Measurements from ENCODE around the gene TEKTIP1. TPM values are rescaled to one million over a fixed set of nuclear protein-coding genes. Genes with fewer than 3 reads are reported as not detected.
A peak's percentile ranks its signal among the peaks of the same experiment; 100 is the strongest.
"Not testable (repeated sequence)": the region's sequence is repeated elsewhere in the genome, so short reads cannot be mapped to it uniquely, and the experiment has no call there.

Gene TEKTIP1
- total RNA-seq, 6 experiments from 2014 or later, result 1.1 to 1.6 (median 1.3) TPM; not detected in 3

- H3K4me1 ChIP-seq, result peaks cover 0 to 29% (median 8%) of the 10 kb centered on the region in 4 donors
Measured at GRCh38 chr19:3556978-3557460, 18.0 kb downstream of the TEKTIP1 start.

GRCh38 chr19:3557461-3558248 lies 18.7 kb downstream of the TEKTIP1 start, which contains the start of gene MFSD12:
Gene MFSD12, minus strand, starts transcription at chr19:3557586. Its CDS starts 183 bp downstream, at chr19:3557403.
- Histone ChIP-seq H3K36me3 (no peaks in the 10 kb centered on the region), H3K27me3 (no peaks in the 10 kb centered on the region), H3K9me3 (no peaks in the 10 kb centered on the region), H3K27ac (peak within 1 kb of the TSS; percentile 10 to 78 (median 71)), H3K4me3 (peak within 1 kb of the TSS; percentile 79 to 96 (median 89)), H3K4me1 (peaks cover 0 to 28% (median 8%) of the 10 kb centered on the region in 4 donors)
- peak; percentile 98 for TF ChIP-seq POLR2A (IDR thresholded peaks at IDR 0.05)
- TF ChIP-seq CTCF (IDR thresholded peaks at IDR 0.05), result peak in 1 of 4 donors; percentile 1
- 0% methylated on average over 4 of the region's 81 CpGs for WGBS (ENCODE audit: insufficient coverage, low coverage, low lambda C conversion rate, missing lambda C conversion rate)
- intact Hi-C loops (cut with DNase I), result no loop called here
- DNase-seq, result peak; percentile 95 to 96 (median 95)
- peak; percentile 87 to 97 (median 94) for ATAC-seq

More at GRCh38 chr19:3556978-3557460, 18.0 kb downstream of the TEKTIP1 start:
- Histone ChIP-seq H3K36me3 (no peaks in the 10 kb centered on the region), H3K9me3 (no peaks in the 10 kb centered on the region), H3K4me3 (peak overlapping the region; percentile 79 to 96 (median 89)), H3K27me3 (no peaks in the 10 kb centered on the region), H3K27ac (peak overlapping the region; percentile 10 to 71 (median 54))
- DNase-seq (peak; percentile 51 to 62 (median 58)), ATAC-seq (peak; percentile 1 to 17 (median 5))
- TF ChIP-seq POLR2A (IDR thresholded peaks at IDR 0.05), result no peak
- peak in 1 of 4 donors; percentile 14 for TF ChIP-seq CTCF (IDR thresholded peaks at IDR 0.05)
- WGBS (ENCODE audit: insufficient coverage, low coverage, low lambda C conversion rate, missing lambda C conversion rate), result 0% methylated on average over 4 of the region's 60 CpGs
- intact Hi-C loops (cut with DNase I), result no loop called here

GRCh38 chr19:3563709-3564524 lies 24.9 kb downstream of the TEKTIP1 start:
- H3K9me3 ChIP-seq, result no peaks in the 10 kb centered on the region
- ATAC-seq (peak in 3 of 4 donors; percentile 9 to 17 (median 15)), DNase-seq (no peak)
- H3K4me3 ChIP-seq, result no peak overlapping the region
- WGBS (ENCODE audit: insufficient coverage, low coverage, low lambda C conversion rate, missing lambda C conversion rate), result 82% methylated on average over 9 of the region's 17 CpGs
- no peaks in the 10 kb centered on the region for H3K4me1 ChIP-seq
- intact Hi-C loops (cut with DNase I), result no loop called here
- no peak for TF ChIP-seq POLR2A (IDR thresholded peaks at IDR 0.05)
- no peak for TF ChIP-seq CTCF (IDR thresholded peaks at IDR 0.05)
- no peak overlapping the region for H3K27ac ChIP-seq
- H3K36me3 ChIP-seq, result no peaks in the 10 kb centered on the region
- no peaks in the 10 kb centered on the region for H3K27me3 ChIP-seq

GRCh38 chr19:3565139-3565538 lies 26.2 kb downstream of the TEKTIP1 start:
- no peak overlapping the region for H3K27ac ChIP-seq
- no peak for DNase-seq
- TF ChIP-seq POLR2A (IDR thresholded peaks at IDR 0.05) (no peak), CTCF (IDR thresholded peaks at IDR 0.05) (no peak)
- H3K27me3 ChIP-seq, result no peaks in the 10 kb centered on the region
- H3K9me3 ChIP-seq, result no peaks in the 10 kb centered on the region
- H3K4me1 ChIP-seq, result no peaks in the 10 kb centered on the region
- ATAC-seq, result no peak
- WGBS (ENCODE audit: insufficient coverage, low coverage, low lambda C conversion rate, missing lambda C conversion rate), result 90% methylated on average over 17 of the region's 19 CpGs
- intact Hi-C loops (cut with DNase I), result no loop called here
- H3K36me3 ChIP-seq, result no peaks in the 10 kb centered on the region
- H3K4me3 ChIP-seq, result no peak overlapping the region

GRCh38 chr19:3570042-3570441 lies 31.1 kb downstream of the TEKTIP1 start:
- H3K36me3 ChIP-seq; DNase-seq; intact Hi-C loops (cut with DNase I); ATAC-seq; H3K9me3 ChIP-seq; H3K4me1 ChIP-seq; H3K4me3 ChIP-seq; H3K27ac ChIP-seq; H3K27me3 ChIP-seq: not testable (repeated sequence)
- 77% methylated on average over 3 of the region's 11 CpGs for WGBS (ENCODE audit: insufficient coverage, low coverage, low lambda C conversion rate, missing lambda C conversion rate)
